CD4-positive, alpha-beta T cell treated with Interleukin-2 at 100 ng/mL for 4 hours (primary cell): ENCODE measurements around the gene SIPA1L3.
A peak's percentile ranks its signal among the peaks of the same experiment; 100 is the strongest.
"Not testable (repeated sequence)": the region's sequence is repeated elsewhere in the genome, so short reads cannot be mapped to it uniquely, and the experiment has no call there.

ENCODE experiments used
- DNase-seq: peaks from one replicate; pipeline ENCODE4 v3.0.0-alpha.2; 2020; ENCODE audit warnings: low spot score

SIPA1L3 gene

GRCh38 chr19:38213469-38213868, 306.5 kb downstream of the SIPA1L3 start:
- DNase-seq: no peak

DNA sequence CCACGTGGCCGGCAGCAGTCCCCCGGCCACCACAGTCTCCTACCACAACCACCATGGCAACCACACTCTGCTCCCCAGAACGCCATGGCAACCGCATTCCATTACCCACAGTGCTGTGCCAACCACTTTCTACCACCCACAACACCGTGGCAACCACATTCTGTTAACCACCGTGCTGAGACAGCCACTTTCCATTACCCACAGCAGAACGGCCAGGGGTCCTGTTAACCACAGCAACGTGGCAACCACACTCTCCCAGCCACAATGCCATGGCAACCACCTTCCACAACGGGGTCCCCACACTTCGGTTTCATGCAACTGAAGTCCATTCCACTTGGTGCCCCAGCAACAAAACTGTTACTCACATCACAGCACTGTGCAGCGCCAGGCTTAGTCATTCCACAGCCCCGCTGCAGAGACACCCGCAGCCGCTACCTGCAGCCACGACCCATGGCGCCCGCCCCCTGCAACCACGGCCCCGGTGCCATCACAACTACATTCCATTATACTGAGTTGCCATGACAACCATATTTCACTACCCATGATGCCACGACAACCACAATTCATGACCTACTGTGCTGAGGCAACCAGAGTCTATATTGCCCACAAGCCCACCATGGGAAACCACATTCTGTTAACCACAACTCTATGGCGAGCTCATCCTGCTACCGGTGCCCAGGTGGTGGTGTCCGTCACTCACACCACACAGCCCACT, 307.1 kb downstream of the SIPA1L3 start:
- DNase-seq: peak; percentile 63

- no peak for DNase-seq
Measured at GRCh38 chr19:38216785-38217641, 310.0 kb downstream of the SIPA1L3 start.

GRCh38 chr19:38218204-38218603, 311.2 kb downstream of the SIPA1L3 start:
- DNase-seq: no peak

- DNase-seq: no peak
Measured at GRCh38 chr19:38219221-38219620, 312.2 kb downstream of the SIPA1L3 start.

DNA sequence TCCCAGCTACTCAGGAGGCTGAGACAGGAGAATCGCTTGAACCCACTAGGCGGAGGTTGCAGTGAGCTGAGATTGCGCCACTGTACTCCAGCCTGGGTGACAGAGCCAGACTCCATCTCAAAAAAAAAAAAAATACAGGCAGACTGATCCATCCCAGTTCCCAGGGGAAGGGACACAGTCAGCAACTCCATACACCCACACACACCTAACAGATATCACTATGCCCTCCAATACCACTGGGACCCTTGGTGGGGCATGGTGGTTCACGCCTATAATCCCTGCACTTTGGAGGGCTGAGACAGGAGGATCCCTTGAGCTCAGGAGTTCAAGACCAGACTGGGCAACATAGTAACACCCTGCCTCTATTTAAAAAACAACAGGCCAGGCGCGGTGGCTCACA, 314.4 kb downstream of the SIPA1L3 start:
- no peak for DNase-seq

GRCh38 chr19:38221919-38222830, 315.2 kb downstream of the SIPA1L3 start:
- no peak for DNase-seq

DNA sequence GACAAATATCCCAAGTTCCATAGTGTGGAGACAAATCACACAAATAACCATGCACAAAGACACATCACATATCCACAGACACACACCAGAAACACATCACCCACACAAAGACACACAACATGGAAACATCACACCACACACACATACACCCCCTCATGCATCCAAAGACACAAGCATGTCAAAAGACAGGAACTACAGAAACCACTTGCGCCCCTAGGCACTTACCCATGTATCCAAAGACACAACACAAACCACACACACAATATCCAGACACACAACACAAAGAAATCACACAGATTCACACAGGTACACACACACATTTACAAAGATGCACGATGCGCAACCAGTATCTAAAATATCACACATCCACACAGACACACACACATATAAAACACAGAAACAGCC, 316.1 kb downstream of the SIPA1L3 start:
- no peak for DNase-seq

DNA sequence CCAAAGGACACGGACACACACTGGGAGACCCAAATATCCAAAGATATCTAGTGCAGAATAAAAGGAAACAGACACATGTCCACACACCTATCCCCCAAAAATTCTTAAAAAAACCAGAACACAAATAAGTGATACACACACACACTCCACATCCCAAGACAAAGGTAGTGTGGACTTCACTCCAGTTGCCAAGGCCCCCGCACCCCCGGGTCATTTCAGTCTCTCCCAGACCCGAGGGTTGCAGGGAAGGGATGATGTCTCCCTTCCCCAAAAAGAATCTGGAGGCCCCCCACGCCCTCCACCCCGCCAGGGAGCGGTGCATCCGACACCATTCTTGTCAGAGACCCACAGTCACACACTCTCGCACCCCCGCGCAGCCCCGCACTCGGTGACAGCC, 316.6 kb downstream of the SIPA1L3 start:
- DNase-seq: no peak

DNA sequence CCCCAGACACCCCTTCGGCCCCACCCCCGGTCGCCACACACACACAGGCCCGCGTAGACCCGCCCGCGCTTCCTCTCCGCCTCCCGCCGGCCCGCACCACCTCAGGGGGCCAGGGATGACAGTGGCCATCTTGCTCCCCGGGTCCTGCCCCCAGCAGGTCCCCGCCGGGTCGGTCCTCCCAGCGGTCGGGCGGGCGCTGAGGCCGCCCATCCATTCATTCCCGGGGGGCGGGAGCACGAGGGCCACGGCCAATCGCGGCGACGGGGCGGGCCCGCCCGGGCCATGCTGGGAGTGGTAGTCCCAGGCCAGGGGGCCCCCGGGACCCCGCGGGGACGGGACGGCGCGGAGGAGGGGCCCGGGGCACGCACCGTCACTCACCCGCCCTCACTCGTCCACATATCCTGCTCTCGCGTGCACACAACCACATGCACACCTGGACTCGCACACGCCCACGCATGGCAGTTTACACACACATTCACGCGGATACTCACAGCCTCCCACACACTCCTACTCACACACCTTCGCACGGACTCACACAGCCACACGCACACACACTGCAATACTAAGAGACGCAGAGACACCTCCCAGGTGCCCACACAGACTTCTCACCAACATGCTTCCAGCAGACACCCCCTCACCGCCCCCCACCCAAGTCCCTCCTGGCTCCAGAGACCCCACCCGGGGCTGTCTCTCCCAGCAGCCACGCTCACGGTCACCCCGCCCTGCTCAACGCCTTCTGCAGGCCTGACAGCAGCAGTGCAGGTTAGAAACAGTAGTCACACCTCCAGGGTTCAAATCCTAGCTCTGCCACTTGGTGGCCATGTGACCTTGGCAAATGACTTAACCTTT, 317.2 kb downstream of the SIPA1L3 start, which contains the start of gene DPF1:
Gene DPF1 (minus strand): TSS at position 209 of the 849 bp plus-strand sequence. CDS start 80 bp downstream, at position 129.
- DNase-seq: peak; percentile 7

DNA sequence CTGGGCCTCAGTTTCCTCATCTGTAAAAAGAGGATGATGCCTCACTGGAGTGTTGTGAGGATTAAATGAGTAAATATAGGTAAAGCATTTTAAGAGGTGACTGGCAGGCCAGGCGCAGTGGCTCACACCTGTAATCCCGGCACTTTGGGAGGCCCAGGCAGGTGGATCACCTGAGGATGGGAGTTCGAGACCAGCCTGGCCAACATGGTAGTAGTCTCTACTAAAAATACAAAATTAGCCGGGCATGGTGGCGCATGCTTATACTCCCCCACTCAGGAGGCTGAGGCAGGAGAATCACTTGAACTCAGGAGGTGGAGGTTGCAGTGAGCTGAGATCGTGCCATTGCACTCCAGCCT, 317.8 kb downstream of the SIPA1L3 start:
- DNase-seq: not testable (repeated sequence)

- no peak for DNase-seq
Measured at GRCh38 chr19:38227287-38228004, 320.4 kb downstream of the SIPA1L3 start.

DNA sequence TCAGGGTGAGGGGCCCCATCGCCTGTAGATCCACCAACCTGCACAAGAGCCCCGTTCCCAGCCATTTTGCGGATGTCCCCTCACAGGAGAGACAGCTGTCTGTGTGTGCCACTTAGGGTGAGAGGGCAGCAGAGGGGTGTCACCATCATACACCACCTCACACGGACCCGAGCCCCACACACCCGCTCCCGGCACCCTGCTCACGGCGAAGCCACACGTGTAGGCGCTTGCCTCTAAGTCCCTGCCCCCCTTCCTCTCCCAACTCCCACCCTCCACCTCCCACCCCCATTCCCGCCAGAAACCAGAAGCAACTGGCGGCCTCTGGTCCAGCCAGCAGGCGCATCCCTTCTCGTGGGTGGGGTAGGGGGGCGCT, 321.0 kb downstream of the SIPA1L3 start:
- no peak for DNase-seq

- no peak for DNase-seq
Measured at GRCh38 chr19:38228491-38229439, 321.8 kb downstream of the SIPA1L3 start.

- DNase-seq: peak; percentile 56
Measured at GRCh38 chr19:38229585-38230073, 322.6 kb downstream of the SIPA1L3 start.

DNA sequence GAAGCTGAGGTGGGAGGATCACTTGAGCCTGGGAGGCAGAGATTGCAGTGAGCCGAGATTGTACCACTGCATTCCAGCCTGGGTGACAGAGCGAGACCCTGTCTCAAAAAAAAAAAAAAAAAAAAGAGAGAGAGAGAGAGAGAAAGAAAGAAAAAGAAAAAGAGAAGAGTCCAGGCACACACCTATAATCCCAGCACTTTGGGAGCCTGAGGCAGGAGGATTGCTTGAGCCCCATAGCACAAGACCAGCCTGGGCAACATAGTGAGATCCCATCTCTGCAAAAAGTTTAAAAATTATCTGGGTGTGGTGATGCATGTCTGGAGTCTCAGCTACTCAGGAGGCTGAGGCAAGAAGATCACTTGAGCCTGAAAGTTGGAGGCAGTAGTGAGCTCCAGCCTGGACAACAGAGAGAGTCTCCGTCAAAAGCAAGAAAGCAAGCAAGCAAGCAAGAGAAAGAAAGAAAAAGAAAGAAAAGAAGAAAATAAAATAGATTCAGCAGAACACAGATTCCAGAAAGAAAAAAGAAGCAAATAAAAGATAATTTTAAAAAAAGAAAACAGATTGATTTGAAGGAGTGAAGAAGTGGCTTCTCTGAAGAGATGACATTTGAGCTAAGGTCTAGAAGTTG, 323.6 kb downstream of the SIPA1L3 start:
- not testable (repeated sequence) for DNase-seq

DNA sequence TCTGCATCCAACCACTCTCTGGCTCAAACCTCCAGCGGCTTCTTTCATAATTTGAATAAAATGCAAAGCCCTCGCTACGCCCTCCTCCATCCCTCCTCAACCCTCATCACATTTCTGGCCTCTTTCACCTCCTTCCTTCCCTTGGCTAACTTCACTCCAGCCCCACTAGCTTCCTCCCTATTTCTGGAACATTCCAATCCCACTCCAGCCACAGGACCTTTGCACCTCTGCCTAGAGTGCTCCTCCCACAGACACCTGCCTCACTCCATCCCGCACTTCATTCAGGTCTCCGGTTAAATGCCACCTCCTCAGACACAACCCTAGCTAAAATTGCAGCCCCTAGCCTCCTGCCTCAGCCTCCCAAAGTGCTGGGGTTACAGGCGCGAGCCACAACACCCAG, 324.9 kb downstream of the SIPA1L3 start:
- DNase-seq: no peak

GRCh38 chr19:38233740-38234251, 326.8 kb downstream of the SIPA1L3 start:
- peak; percentile 74 for DNase-seq

DNA sequence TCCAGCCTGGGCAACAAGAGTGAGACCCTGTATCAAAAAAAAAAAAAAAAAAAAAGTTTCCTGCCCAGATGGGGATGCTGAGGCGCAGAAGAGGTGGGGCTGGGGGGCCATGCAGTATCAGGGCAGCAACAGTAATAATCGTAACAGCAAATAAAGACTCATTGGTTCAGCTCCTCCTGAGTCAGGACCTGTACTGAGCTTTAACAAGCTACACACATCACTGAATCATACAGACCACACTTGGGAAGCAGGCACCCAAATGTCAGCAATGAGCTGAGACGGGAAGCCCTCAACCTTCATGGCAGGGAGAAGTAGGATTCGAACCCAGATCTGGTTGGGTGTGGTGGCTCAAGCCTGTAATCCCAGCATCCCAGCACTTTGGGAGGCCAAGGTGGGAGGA, 327.6 kb downstream of the SIPA1L3 start:
- no peak for DNase-seq
